Measurements from ENCODE around the gene LTBP2.

The LTBP2 gene

GRCh38 chr14:74503938-74504335 lies 108.1 kb downstream of the LTBP2 start:
- no peak overlapping the region for H3K4me3 ChIP-seq (ENCODE audit: low read length)
- no peak overlapping the region for H3K4me2 ChIP-seq (ENCODE audit: low read length)
- no peaks in the 10 kb centered on the region for H3K79me2 ChIP-seq (ENCODE audit: control insufficient read depth, low read length)
- no peaks in the 10 kb centered on the region; the same call in 1 of the 2 replicates for H3K27me3 ChIP-seq (ENCODE audit: control insufficient read depth, low read length)
- peaks cover 12% of the 10 kb centered on the region for H3K4me1 ChIP-seq (ENCODE audit: control insufficient read depth, low read length)
- H4K20me1 ChIP-seq (ENCODE audit: control insufficient read depth, insufficient read depth, low read depth, low read length): 0 out of 2 replicates have a peak, but pooled peaks cover 5% of the 10 kb centered on the region
- no peaks in the 10 kb centered on the region for H3K36me3 ChIP-seq (ENCODE audit: control insufficient read depth, low read length)
- no peaks in the 10 kb centered on the region for H3F3A ChIP-seq (ENCODE audit: control insufficient read depth, insufficient read depth)
- H3K9me3 ChIP-seq (ENCODE audit: control insufficient read depth, insufficient read depth, low read length): no peaks in the 10 kb centered on the region
- no peaks in the 10 kb centered on the region for H3K9me2 ChIP-seq (replicated peaks; ENCODE audit: control insufficient read depth, low read length)
- no peak overlapping the region for H3K27ac ChIP-seq (ENCODE audit: low read depth, low read length)
- TF ChIP-seq, protein P1, sequence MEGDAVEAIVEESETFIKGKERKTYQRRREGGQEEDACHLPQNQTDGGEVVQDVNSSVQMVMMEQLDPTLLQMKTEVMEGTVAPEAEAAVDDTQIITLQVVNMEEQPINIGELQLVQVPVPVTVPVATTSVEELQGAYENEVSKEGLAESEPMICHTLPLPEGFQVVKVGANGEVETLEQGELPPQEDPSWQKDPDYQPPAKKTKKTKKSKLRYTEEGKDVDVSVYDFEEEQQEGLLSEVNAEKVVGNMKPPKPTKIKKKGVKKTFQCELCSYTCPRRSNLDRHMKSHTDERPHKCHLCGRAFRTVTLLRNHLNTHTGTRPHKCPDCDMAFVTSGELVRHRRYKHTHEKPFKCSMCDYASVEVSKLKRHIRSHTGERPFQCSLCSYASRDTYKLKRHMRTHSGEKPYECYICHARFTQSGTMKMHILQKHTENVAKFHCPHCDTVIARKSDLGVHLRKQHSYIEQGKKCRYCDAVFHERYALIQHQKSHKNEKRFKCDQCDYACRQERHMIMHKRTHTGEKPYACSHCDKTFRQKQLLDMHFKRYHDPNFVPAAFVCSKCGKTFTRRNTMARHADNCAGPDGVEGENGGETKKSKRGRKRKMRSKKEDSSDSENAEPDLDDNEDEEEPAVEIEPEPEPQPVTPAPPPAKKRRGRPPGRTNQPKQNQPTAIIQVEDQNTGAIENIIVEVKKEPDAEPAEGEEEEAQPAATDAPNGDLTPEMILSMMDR (IDR thresholded peaks at IDR 0.05; ENCODE audit: low read depth, low read length, poor library complexity, severe bottlenecking): no peak
- TF ChIP-seq EZH2phosphoT487 (IDR thresholded peaks at IDR 0.05; ENCODE audit: borderline replicate concordance, low read length): no peak

DNA sequence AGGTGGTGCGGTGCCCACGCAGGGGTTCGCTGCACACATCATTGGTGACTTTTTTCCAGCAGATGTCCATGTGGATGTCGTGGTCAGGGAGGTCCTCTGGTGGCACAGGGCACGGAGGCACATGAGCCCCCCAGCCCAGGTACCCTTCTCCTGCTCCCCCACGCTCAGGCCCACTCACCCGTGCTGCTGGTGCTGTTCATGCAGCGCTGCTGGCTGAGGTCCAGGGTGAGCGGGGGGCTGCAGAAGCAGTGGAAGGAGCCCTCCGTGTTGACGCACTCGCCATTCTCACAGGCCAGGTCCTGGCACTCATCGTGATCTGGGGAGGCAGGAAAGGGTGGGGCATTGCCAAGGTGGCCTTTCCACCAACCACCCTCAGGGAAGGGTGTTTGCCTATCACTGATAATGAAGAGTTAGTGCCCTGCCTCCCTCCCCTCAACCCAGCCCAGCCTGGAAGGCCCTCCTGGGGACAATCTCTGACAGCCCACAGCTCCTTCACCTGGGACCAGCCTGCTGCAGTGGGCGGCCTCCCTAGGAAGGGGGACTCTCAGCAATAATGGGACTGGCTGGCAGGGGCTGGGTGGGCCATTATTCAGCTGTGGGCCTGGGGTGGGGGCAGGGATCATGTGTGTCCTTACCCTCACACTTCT lies 108.6 kb downstream of the LTBP2 start:
- TF ChIP-seq, protein P1 (IDR thresholded peaks at IDR 0.05; ENCODE audit: low read depth, low read length, poor library complexity, severe bottlenecking): no peak
- no peak for TF ChIP-seq EZH2phosphoT487 (IDR thresholded peaks at IDR 0.05; ENCODE audit: borderline replicate concordance, low read length)
- peaks cover 12% of the 10 kb centered on the region for H3K4me1 ChIP-seq (ENCODE audit: control insufficient read depth, low read length)

DNA sequence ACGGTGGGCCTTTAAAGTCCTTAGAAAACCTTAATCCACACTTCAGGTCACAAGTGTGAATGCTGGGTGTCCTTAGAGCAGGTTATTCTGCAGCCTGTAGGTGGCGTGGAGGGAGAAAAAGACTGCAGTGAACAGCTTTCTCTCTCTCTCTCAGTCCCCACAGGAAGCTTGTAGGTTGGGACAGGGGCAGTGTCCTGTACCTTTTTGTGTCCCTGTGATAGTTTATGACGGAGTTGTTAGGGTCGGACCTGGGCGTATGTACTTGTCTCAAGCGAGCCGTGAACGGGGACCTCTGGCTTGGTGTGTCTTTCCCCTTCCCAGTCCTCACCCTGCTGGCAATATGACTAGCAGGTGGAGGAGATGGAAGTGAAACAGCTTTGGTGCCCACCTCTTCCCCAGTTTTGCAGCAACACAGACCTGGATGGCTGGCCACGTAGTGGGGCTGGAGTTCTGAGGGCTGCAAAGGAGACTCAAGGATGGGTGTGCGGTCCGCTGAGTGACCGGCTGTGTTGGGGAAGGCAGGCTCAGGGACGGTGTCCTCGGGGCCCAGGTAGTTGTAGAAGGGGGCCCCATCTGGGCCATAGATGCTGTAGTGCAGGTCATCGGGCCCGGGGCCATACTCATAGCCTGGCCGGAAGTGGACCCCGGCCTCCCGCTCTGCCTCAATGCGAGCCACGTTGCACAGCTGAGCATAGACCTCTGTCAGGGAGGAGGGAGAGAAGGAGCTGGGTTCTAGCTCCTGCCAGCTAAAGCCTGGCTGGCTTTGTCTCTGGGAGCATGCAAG lies 109.6 kb downstream of the LTBP2 start:
- Histone ChIP-seq H3K4me2 (ENCODE audit: low read length) (no peak overlapping the region), H3K27me3 (ENCODE audit: control insufficient read depth, low read length) (no peaks in the 10 kb centered on the region; the same call in 1 of the 2 replicates), H3K4me3 (ENCODE audit: low read length) (no peak overlapping the region), H3K9me2 (replicated peaks; ENCODE audit: control insufficient read depth, low read length) (no peaks in the 10 kb centered on the region), H4K20me1 (ENCODE audit: control insufficient read depth, insufficient read depth, low read depth, low read length) (0 out of 2 replicates have a peak, but pooled peaks cover 5% of the 10 kb centered on the region), H3F3A (ENCODE audit: control insufficient read depth, insufficient read depth) (no peaks in the 10 kb centered on the region), H3K79me2 (ENCODE audit: control insufficient read depth, low read length) (no peaks in the 10 kb centered on the region), H3K27ac (ENCODE audit: low read depth, low read length) (no peak overlapping the region), H3K36me3 (ENCODE audit: control insufficient read depth, low read length) (no peaks in the 10 kb centered on the region), H3K4me1 (ENCODE audit: control insufficient read depth, low read length) (peaks cover 12% of the 10 kb centered on the region), H3K9me3 (ENCODE audit: control insufficient read depth, insufficient read depth, low read length) (no peaks in the 10 kb centered on the region)
- no peak for TF ChIP-seq EZH2phosphoT487 (IDR thresholded peaks at IDR 0.05; ENCODE audit: borderline replicate concordance, low read length)
- TF ChIP-seq, protein P1 (IDR thresholded peaks at IDR 0.05; ENCODE audit: low read depth, low read length, poor library complexity, severe bottlenecking): peak; percentile 76

More for the DNA sequence above, 108.6 kb downstream of the LTBP2 start:
- Histone ChIP-seq H4K20me1 (ENCODE audit: control insufficient read depth, insufficient read depth, low read depth, low read length) (0 out of 2 replicates have a peak, but pooled peaks cover 5% of the 10 kb centered on the region), H3K79me2 (ENCODE audit: control insufficient read depth, low read length) (no peaks in the 10 kb centered on the region), H3K4me3 (ENCODE audit: low read length) (no peak overlapping the region), H3K9me2 (replicated peaks; ENCODE audit: control insufficient read depth, low read length) (no peaks in the 10 kb centered on the region), H3K4me2 (ENCODE audit: low read length) (no peak overlapping the region), H3F3A (ENCODE audit: control insufficient read depth, insufficient read depth) (no peaks in the 10 kb centered on the region), H3K36me3 (ENCODE audit: control insufficient read depth, low read length) (no peaks in the 10 kb centered on the region), H3K27me3 (ENCODE audit: control insufficient read depth, low read length) (no peaks in the 10 kb centered on the region; the same call in 1 of the 2 replicates), H3K27ac (ENCODE audit: low read depth, low read length) (no peak overlapping the region), H3K9me3 (ENCODE audit: control insufficient read depth, insufficient read depth, low read length) (no peaks in the 10 kb centered on the region)

Data from DOHH2 (cell line).